Measurements from ENCODE around the gene REXO1.
A peak's percentile ranks its signal among the peaks of the same experiment; 100 is the strongest.

Gene REXO1

DNA sequence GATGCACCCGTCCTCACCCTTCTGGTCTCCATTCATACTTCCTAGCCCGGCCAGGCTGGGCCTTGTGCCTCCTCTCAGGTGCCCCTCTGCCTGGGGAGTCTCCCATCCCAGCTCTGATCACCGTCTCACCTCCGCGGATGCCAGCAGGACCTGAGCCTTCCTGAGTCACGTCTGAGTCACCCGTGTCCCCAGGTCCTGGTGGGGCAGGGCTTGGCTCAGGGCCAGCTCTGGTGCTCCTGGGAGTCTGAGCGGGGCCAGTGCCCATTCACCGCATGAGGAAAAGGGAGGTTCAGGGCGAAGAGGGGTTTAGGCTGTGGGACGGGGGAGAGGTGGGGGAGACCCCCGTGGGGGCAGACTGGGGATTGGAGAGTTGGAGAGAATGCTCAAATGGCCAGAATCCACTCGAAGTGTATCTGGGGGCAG, 36.8 kb downstream of the REXO1 start:
- DNase-seq (ENCODE audit: low read depth): no peak
- no peak for TF ChIP-seq CTCF (conservative IDR thresholded peaks at IDR 0.05; ENCODE audit: low read depth, low read length)
- peak overlapping the region; percentile 31 for H3K4me3 ChIP-seq (ENCODE audit: low read length)

DNA sequence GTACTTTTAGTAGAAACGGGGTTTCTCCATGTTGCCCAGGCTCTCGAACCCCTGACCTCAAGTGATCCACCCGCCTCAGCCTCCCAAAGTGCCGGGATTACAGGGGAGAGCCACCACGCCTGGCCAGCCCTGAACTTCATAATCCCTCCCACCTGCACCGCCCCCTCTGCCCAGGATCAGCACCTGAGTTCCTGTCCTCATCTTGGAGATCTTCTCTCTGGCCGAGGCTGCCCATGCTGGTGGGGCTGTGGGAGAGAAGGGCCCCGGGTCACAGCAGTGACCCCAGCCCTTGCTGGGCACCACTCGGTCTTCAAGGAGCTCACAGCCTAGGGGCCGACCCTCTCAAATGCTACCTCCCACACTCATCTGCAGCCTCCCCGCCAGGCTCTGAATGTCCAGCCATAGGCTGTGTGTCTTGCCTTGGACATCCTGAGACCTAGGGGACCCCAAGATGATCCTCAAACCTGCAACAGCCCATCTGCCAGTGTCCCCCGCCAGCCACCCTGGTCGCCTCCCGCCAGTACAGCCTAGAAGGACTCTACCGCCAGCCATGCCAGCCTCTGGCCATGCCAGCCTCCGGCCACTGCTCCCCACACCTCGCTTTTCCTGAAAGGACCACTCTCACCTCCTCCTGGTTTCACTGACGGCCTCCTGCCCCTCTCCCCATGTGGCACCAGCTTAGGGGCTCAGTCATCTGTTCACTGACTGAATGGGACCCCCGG, 37.7 kb downstream of the REXO1 start:
- H3K4me3 ChIP-seq (ENCODE audit: low read length): no peak overlapping the region
- no peak for TF ChIP-seq CTCF (conservative IDR thresholded peaks at IDR 0.05; ENCODE audit: low read depth, low read length)
- DNase-seq (ENCODE audit: low read depth): no peak

DNA sequence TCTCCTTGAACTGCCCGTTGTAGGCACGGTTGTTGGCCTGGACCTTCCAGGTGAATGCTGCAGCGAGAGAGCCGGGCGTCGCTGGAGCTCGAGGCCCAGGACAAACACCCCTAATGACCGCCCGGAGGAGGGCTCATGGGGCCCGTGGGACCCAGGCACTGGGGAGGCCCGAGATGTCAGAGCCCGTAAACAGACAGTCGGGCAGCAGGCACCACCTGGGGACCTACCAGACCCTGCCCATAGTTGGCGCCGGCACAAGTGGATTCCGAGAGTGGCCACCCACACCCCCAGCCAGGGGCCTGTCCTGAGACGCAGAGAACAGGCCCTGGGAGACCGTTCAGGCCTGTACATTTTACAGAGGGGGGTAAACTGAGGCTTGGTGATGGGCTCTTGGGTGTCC, 38.6 kb downstream of the REXO1 start:
- no peak overlapping the region for H3K4me3 ChIP-seq (ENCODE audit: low read length)
- TF ChIP-seq CTCF (conservative IDR thresholded peaks at IDR 0.05; ENCODE audit: low read depth, low read length): no peak
- DNase-seq (ENCODE audit: low read depth): no peak

GRCh38 chr19:1808395-1808731, 39.9 kb downstream of the REXO1 start:
- no peak overlapping the region for H3K4me3 ChIP-seq (ENCODE audit: low read length)
- DNase-seq (ENCODE audit: low read depth): no peak
- TF ChIP-seq CTCF (conservative IDR thresholded peaks at IDR 0.05; ENCODE audit: low read depth, low read length): no peak

DNA sequence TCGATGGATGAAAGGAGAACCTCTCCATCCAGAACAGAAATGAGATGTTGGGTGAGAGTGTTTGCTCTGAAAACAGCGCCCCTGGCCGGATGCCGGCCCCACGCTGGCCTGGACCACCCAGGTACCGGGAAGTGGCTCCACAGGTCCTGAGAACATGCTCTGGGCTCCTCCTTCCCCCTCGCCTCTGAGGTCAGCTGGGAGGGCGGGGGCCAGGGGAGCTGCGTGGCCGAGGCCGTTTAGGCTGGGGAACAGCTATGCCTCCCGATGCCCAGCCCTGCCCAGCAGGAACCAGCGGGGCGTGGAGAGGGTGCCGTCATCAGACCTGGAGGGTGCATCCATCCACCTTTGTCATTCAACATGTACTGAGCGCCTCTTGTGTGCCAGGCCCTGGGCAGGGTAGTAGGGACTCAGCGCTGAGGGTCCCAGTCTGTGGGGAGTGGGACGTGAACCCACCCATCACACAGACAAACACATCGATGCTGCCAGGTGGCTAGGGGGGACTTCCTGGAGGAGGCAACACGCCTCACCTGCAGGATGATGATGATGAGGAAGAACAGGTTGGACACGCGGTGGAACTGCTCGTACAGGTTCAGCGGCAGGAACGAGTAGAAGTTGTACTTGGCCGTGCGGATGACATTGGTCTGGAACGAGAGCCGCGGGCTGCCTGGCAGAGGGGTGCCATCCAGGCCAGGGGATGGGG, 40.4 kb downstream of the REXO1 start:
- no peak for TF ChIP-seq CTCF (conservative IDR thresholded peaks at IDR 0.05; ENCODE audit: low read depth, low read length)
- H3K4me3 ChIP-seq (ENCODE audit: low read length): no peak overlapping the region
- DNase-seq (ENCODE audit: low read depth): no peak

DNA sequence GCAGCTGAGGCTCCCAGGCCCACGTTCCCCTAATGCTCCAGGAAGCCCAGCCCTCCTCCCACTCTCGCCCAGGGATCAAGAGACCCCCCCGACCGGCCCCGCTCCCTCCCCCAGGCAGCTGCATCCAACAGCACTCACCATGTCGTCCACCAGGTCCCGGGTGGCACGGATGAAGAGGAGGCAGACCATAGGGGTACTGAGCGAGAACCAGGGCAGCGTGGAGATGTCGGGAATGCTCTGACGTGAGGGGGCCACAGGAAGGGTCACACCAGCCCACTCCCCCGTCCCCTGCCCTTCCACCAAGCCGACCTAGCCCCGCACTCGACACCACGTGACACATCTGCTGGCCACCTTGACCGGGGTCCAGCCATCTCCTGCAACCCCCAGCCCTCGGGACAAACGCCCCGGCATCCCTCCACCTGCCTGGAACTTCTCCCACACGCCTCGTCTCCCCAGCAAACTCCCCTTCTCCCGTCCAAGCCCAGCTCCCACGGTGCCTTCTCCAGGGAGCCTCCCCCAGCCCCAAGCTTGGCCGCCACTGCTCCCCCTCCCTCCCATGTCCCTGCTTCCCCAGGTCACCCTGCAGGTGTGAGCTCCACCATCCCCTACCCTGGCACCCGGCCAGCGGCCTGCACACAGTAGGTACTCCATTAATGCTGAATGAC, 41.1 kb downstream of the REXO1 start:
- no peak overlapping the region for H3K4me3 ChIP-seq (ENCODE audit: low read length)
- no peak for DNase-seq (ENCODE audit: low read depth)
- no peak for TF ChIP-seq CTCF (conservative IDR thresholded peaks at IDR 0.05; ENCODE audit: low read depth, low read length)

Data from retinal pigment epithelial cell (primary cell).